GM18505 (cell line): ENCODE data around the gene PCBP3.
"Not testable (repeated sequence)": the region's sequence is repeated elsewhere in the genome, so short reads cannot be mapped to it uniquely, and the experiment has no call there.

Experiments used
- ATAC-seq: cut with Tn5 transposase; IDR thresholded peaks from one replicate; pipeline ENCODE4 v1.9.1; 2021; ENCODE audit not compliant: unreplicated experiment
- POLR2A ChIP-seq: IDR thresholded peaks from 4 replicates; pipeline ENCODE4 v1.6.1; 2011; ENCODE audit warnings: borderline replicate concordance; ENCODE audit not compliant: insufficient read depth, insufficient read length; ENCODE audit errors: extremely low read depth

PCBP3 gene

DNA sequence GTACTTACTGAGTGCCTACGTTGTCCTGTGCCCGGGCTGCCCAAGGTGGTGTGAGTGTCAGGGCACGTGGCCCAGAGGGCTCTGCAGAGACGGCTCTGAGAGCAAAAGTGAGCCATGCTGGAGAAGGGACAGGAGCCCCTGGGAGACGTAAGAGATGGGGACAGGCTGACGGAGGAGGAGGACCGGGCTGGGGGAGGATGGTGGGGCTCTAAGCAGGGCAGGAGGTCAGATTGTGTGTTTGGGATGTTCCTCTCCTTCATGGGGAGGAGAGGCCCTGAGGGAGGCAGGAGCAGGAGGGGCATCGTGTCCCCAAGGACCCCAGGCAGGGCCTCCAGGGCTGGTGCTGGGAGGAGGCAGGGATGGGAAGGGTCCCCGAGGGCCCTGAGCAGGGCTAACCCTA is 158.9 kb downstream of the PCBP3 start:
- no peak for ATAC-seq
- TF ChIP-seq POLR2A: no peak

DNA sequence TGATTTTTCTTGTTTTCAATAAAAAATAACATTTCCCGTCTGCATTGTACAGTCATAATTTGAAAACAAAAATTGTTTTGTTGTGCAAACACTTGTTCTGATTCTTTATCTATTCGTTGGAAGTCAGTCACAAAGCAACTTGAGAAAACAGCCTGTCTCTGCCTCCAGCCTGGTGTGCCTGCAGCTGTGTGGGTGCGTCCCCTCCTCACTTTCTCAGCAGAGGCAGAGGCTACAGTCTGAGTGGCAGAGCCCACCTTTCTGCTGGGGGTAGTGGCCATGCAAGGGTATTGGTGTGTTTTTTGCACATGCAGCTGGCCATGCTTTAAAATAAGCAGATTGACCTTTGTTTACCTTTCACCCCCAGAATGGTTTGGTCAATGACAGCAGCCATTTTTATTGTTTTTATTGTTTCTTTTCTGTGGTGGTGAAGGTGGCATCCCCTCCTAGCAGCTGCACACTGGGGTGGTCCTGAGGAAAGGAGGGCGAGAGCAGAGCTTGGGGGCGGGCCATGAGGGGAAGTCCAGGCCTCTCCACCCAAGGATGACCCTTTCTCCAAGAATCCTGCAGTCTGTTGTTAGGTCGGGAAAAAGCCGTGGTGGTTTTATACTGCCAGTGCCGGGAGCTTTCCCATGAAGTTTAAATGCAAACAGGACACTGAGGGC is 159.6 kb downstream of the PCBP3 start:
- no peak for ATAC-seq
- TF ChIP-seq POLR2A: no peak

DNA sequence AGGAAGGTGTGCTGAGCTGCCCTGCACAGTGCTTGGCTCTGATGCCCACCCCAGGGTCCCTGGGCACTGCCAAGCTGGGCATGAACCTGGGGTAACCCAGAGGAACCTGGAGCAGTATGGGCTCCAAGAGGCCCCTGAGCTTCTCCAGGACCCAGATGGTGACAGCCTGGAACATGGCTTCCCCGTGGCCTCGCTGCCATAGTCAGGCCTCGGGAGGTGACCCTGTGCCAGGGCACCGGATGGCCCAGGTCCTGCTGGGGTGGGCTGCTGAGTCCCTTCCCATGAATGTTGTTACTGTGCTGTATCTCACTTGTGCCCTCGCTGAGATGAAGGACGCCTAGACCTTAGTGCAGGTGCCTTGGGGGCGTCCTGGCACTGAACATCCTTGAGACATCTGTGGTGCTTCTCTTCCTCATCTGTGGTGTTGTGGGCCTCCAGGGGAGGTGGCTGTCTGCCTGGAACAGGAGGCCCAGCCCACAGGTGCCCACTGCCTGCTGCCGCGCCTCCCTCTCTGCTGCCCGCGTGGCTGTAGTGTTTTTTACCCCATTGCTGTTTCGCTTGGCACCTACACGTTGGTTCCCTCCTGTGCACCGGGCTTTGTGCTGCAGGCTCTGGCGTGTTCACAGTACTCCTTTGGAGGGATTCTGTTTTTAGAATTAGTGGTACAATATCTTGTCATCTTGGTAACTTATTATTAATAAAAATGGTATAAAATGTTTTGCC is 160.3 kb downstream of the PCBP3 start:
- no peak for ATAC-seq
- no peak for TF ChIP-seq POLR2A

DNA sequence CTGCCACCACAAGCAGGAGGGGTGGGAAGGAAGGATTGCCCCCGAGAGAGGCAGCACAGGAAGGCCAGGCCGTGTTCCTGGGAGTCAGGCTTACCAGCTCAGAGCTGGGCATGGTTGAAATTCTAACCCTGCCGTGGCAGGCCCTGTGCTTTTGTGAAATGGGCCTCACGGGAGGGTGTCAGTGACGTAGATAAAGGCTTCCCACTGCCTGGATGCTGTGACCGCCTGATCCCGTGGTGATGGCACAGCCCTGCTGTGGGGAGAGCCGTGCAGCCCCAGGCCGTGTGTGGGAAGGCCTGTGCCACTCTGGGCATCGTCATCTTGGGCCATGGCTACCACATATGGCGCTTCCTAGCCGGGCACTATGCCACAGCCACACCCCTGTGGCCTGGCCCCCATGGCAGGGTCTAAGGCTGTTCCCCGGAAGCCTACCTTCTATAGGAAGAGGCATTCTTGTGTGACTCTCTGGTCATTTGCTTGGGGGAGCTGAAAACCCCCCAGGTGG is 161.3 kb downstream of the PCBP3 start:
- TF ChIP-seq POLR2A: no peak

DNA sequence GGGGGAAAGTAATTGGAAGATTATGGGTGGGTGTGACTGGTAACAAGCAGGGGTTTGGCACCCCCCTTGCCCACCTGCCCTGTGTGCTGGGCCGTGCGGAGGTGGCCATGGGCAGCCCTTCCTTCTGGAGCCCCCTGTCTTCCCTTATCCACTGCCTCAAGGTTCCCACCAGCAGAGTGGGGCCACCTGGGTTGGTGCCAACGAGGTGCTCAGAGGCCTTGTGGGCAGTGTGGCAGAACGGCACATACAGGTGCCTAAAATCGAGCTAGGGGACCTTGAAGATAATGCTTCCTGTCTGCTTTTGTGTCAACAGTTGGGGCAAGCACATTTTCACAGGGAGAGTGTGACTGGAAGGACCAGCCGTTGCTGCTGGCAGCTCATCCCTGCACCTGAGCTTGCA is 161.8 kb downstream of the PCBP3 start:
- no peak for ATAC-seq
- TF ChIP-seq POLR2A: no peak

More for the DNA sequence above, 161.3 kb downstream of the PCBP3 start:
- ATAC-seq: no peak

DNA sequence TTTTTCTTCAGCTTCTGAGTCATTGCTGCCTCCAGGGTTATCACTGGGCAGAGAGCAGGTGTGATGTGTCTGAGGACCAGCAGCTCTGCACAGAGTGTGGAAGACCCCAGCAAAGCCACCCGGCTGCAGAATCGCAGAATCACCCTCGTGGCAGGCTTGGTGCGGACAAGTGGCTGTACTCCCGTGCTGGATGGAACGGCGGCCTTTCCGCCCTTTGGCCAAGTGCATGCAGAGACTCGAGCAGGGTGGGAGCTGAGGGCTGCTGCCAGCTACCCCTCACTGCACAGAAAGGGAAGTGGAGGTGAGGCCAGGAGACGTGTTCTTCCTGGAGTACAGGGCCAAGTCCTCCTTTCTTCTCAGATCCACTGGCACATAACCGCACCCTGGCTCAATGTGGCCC is 162.5 kb downstream of the PCBP3 start:
- TF ChIP-seq POLR2A: no peak
- ATAC-seq: no peak

DNA sequence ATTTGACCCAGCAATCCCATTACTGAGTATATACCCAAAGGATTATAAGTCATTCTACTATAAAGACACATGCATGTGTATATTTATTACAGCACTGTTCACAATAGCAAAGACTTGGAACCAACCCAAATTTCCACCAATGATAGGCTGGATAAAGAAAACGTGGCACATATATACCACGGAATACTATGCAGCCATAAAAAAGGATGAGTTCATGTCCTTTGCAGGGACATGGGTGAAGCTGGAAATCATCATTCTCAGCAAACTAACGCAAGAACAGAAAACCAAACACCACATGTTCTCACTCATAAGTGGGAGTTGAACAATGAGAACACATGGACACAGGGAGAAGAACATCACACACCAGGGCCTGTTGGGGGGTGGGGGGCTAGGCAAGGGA is 165.1 kb downstream of the PCBP3 start:
- not testable (repeated sequence) for ATAC-seq

DNA sequence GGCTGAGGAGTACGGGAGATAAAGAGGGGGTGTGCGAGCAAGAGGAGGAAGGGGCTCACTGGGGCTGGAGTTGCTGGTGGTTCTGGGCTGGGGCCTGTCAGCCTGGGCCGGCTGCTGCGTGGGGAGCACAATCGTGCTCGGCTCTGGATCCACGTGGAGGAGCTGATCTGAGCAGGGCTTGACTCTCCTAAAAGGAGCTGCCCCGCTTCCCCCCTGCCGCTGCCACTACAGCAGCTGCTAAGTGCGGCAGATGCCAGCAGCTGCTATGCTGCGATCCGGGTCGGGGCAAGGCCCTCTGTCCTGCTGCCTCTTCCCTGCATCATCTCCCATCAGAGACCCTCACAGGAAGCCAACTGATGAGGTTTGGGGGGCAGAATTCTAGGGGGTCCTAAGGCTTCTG is 165.9 kb downstream of the PCBP3 start:
- ATAC-seq: no peak
- no peak for TF ChIP-seq POLR2A

DNA sequence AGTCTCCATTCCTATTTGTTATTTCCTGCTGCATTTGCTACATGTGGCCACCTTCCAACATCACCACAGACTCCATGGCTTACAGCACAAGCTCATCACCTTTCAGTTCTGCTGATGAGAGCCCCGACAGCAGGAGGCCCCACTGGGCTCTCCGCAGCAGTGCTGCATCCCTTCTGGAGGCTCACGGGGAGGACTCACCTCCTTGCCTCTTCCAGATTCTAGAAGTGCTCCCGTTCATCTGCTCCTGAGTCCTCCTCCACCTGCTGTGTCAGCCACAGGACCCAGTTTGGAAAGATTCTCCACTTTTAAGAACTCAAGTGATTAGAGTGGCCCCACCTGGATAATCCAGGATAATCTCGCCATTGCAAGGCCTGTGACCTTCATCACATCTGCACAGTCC is 167.6 kb downstream of the PCBP3 start:
- no peak for TF ChIP-seq POLR2A
- ATAC-seq: no peak

DNA sequence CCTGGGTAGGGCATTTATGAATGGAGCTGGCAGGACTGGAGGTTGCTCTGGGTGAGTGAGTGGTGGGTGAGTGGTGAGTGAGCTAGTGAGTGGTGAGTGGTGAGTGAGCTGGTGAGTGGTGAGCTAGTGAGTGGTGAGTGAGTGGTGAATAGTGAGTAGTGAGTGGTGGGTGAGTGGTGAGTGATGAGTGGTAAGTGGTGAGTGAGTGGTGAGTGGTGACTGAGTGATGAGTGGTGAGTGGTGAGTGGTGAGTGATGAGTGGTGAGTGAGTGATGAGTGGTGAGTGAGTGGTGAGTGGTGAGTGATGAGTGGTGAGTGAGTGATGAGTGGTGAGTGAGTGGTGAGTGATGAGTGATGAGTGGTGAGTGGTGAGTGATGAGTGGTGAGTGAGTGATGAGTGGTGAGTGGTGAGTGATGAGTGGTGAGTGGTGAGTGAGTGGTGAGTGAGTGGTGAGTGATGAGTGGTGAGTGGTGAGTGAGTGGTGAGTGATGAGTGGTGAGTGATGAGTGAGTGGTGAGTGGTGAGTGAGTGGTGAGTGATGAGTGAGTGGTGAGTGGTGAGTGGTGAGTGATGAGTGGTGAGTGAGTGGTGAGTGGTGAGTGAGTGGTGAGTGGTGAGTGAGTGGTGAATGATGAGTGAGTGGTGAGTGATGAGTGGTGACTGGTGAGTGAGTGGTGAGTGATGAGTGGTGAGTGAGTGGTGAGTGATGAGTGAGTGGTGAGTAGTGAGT is 170.8 kb downstream of the PCBP3 start:
- ATAC-seq: not testable (repeated sequence)

DNA sequence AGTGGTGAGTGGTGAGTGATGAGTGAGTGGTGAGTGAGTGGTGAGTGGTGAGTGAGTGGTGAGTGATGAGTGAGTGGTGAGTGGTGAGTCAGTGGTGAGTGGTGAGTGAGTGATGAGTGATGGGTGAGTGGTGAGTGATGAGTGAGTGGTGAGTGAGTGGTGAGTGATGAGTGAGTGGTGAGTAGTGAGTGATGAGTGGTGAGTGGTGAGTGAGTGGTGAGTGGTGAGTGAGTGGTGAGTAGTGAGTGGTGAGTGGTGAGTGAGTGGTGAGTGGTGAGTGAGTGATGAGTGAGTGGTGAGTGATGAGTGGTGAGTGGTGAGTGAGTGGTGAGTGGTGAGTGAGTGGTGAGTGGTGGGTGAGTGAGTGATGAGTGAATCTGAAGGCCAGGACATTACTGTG is 172.3 kb downstream of the PCBP3 start:
- ATAC-seq: not testable (repeated sequence)

DNA sequence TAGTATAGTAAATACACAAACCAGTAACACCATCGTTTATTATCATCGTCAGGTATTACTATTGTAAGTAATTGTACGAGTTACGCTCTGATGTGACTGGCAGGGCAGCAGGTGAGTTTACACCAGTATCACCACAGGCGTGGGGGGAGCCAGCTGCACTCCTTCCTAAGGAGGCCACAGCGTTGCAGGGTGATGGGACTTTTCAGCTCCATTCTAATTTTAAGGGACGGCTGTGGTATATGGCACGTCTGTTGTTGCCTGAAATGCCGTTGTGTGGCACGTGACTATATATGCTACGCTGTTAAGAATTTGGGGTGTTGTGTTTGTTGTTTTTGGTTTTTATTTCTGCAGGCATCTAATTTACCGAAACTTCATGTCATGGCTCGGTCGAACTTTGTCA is 173.3 kb downstream of the PCBP3 start:
- no peak for ATAC-seq
- TF ChIP-seq POLR2A: no peak

DNA sequence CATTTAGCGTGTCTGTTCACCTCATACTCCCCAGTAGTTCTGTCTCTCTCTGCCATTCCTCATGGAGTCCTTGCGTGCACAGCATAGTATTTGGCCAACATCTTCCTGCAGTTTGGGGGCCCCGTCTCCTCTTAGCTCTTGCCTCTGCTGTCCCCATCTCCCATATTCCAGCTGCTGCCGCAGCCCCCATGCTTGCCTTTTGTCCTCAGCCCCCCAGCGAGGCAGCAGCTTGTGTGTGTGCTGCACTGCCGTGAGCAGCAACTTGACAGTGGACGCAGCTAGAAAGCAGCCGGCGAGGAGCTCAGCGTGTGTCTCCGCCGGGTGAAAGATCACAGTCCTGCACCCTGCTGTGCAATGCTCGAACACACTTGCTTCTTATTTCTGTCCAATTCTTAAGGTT is 173.8 kb downstream of the PCBP3 start:
- no peak for ATAC-seq
- TF ChIP-seq POLR2A: no peak

DNA sequence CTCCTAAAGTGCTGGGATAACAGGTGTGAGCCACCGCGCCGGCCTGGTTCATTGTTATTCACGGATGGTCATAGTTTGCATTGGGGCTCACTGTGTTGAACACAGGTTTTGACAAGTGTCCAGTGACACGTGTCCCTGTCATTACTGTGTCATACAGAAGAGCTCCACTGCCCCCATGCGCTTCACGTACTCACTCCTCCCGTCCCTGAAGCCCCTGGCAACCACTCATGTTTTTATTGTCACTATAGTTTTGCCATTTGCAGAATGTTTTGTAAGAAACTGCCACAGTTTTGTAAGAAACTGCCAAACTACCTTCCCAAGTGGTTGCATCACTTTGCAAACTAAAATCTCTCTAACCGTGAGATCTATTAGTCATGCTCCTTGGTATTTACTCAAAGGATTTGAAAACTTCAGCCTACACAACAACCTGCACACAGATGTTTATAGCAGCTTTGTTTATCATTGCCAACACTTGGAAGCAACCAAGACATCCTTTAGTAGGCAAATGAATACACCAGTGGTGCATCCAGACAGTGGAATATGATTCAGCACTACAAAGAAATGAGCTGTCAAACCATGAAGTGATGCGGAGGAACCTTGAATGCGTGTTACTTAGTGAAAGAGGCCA is 174.9 kb downstream of the PCBP3 start:
- ATAC-seq: no peak
- no peak for TF ChIP-seq POLR2A
